SHP77 treated with DMSO at 0.1 percent for 48 hours (cell line): ENCODE measurements around the gene RHOBTB3.

Source experiments
- DNase-seq: peaks from one replicate; lab custom pipeline; 2025; lab: John Stamatoyannopoulos, UW

The RHOBTB3 gene

GRCh38 chr5:95731571-95732554 is 727 bp downstream of the RHOBTB3 start:
- no peak for DNase-seq

GRCh38 chr5:95733107-95733665 is 2.0 kb downstream of the RHOBTB3 start:
- no peak for DNase-seq

DNA sequence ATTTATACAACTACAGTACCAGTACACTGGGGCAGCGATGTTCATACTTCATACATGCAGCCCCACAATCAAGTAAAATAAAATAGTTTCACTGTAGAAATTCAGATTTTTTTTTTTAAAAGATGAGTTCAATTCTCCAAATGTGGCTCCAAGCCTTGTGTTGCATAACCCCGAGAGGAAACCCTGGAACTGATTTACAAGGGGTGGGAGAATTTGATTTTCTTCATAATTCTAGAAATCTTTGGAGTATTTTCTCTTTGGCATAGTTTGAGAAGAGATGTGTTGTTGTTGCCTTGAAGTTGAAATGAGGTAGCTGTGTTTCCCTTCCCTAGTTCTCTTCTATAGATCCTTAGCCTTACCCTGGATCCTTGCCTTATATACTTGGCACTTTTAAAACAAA is 3.1 kb downstream of the RHOBTB3 start:
- no peak for DNase-seq

GRCh38 chr5:95734906-95735305 is 3.8 kb downstream of the RHOBTB3 start:
- no peak for DNase-seq

- no peak for DNase-seq
Observed at GRCh38 chr5:95735406-95735805, 4.3 kb downstream of the RHOBTB3 start.

- no peak for DNase-seq
Observed at GRCh38 chr5:95738072-95738471, 6.9 kb downstream of the RHOBTB3 start.

GRCh38 chr5:95738834-95739233 is 7.7 kb downstream of the RHOBTB3 start:
- no peak for DNase-seq

- no peak for DNase-seq
Observed at GRCh38 chr5:95739857-95740256, 8.7 kb downstream of the RHOBTB3 start.

GRCh38 chr5:95741458-95741857 is 10.3 kb downstream of the RHOBTB3 start:
- no peak for DNase-seq

- DNase-seq, result no peak
Observed at GRCh38 chr5:95743232-95743631, 12.1 kb downstream of the RHOBTB3 start.

DNA sequence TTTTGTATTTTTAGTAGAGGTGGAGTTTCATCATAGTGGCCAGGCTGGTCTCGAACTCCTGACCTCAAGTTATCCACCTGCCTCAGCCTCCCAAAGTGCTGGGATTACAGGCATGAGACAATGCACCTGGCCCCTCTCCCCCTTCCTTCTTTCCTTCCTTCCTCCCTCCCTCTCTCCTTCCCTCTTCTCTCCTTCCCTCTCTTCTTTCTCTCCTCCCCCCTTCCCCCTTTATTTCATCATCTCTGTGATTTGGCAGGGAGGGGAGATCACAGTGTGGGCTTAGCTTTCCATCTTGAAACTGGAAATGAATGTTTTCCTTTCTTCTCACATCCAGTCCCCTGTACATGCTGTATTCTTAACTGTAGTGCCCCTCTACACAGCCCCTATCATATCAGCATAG is 12.7 kb downstream of the RHOBTB3 start:
- no peak for DNase-seq

DNA sequence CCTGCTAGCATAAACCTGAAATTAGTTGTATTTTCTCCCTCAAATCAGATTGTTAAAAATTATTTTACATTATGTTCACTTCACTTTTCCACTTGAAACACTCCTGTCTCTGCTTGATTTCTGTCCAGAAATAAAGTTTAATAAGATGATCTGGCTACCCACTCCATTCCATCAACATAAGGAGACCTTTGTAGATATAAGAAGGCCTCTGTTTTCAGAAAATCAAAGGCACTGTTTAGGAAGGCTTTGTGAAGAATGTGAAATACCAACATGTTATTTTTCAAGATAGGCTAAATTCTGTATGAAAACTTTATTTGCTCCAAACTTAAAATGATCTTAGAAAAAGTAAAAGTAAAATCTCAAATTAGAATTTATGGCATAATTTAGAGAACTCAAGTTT is 15.1 kb downstream of the RHOBTB3 start:
- DNase-seq, result no peak

DNA sequence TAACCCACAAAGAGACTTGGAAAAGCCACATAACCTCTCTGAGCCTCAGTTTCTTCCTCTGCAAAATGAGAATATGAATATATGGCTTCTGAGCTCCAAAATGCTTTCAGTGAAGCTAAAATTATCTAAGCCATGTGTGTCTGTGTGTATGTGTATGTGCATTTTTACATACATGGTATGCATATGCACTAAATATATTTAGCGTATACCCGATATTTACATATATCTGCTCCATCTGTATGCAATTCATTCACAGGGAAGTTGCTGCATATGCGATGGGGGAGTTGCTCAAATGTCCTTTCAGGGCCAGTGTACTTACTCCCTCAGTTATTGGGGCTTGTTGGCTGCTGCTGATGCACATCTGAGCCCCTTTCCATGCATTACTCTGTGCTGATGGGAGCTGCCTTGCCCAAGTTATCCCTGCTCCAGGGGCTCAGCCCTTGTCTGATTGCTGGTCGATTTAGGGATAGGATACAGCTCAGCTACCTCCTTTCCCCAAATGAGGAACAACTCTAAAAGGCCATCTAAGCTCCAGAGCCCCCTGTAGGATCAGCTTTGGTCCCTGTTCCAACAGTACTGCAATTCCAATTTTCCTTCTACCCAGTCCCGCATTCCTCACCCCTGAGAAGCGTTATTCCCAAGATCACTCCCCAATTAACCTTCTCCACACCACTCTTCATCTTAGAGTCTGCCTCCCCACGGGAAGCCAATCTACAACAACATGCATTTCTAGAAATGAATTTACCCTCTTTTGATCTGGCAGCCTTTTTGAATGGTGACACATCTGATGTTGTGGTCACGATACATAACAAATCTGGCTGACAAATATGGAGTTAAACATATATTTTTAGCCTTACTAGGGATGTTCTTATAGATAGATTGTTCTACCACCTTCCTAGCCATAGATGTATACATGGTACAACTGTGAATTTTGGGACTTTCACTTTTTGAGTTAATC is 15.9 kb downstream of the RHOBTB3 start:
- no peak for DNase-seq

DNA sequence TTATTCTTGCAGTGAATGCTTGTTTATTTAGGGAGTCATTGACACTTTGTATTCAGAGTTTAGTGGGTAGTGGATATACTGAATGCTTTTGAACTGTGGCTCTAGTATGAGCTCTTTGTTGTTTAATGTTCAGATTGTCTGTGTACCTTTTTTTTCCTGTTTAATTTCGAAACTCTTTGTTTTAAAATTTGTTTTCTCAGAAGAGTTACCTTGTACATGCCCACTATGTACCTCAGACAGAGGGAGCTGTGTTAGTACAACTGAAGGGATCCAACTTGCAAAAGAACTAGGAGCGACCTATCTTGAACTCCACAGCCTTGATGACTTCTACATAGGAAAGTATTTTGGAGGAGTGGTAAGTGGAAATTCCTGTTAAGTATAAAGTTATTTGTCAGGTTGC is 17.0 kb downstream of the RHOBTB3 start:
- DNase-seq, result no peak

- DNase-seq, result no peak
Observed at GRCh38 chr5:95754545-95754944, 23.4 kb downstream of the RHOBTB3 start.

DNA sequence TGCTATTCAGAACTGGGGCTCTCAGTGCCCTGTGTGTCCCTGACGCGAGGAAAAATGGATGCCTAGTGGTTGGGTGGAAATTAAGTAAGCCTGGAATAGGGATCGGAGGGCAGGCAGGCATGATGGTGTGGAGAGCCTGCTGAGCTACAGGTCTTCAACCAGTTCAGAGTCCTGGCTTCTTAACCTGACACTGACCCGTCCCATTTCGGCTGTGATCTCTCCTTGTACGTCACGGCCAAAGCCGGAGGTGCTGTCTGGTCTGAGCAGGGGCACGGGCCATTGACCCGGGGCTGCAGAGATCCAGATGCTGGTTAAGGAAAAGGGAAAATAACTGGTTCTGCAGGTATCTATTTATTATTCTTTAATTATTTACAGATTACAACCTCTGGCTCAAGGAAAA is 27.9 kb downstream of the RHOBTB3 start:
- no peak for DNase-seq

DNA sequence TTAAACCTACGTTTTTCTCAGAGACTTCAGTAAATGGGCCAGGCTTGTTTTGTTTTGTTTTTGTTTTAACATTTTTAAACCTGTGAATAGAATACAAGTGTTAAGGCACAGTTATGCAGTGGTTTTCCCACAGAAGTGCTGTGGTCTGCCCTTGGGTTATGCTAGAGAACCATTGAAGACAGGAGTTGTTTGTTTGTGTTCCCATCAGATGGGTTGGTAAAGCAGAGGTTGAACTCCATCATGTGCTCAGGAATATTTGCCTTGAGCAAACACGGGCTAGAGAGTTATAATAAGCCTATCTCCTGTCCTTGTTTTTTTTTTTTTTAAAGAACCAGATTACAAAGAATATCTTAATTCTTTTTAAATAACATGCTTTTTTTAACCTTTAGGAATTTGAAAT is 28.5 kb downstream of the RHOBTB3 start:
- no peak for DNase-seq

DNA sequence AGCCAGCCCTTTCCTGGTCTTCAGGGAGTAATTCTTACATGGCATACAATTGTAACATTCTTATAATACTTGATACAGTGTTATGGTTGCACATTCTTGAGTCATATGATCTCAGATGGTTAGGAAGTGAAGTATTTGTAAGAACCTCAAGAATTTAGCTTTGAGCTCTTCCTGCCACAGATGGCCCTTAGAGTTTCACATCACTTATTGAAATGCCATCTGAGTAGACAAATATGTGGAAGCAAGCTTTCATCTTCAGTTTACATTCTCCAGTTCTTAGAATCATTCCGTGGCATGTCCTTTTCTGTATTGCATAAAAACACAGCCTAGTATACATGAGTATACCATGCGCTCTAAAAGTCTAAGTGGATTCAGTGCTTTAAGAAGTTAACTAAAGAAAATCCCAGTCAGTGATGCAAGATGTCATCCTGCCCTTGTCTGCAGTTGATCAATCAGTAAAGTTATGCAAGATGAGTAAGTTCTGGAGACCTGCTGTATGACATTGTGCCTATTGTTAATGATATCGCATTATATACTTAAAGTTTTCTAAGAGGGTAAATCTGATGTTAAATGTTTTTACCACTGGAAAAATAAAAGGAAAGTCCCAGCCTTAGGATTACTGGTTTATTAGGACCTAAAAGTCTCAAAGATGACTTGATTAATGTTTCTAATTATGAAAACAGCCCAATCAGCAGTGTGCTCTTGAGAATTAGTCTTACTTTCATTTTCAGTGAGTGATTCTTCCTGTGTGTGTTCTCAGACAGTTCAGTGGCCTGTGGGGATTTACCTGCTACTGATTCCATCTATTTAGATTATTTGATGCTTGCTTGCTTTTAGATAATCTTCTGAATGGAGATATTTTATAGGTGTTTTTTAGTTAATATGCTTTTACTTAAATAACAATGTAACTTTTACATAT is 29.4 kb downstream of the RHOBTB3 start:
- no peak for DNase-seq

- DNase-seq, result no peak
Observed at GRCh38 chr5:95761771-95762651, 30.9 kb downstream of the RHOBTB3 start.

- DNase-seq, result no peak
Observed at GRCh38 chr5:95762652-95763041, 31.5 kb downstream of the RHOBTB3 start.
